MV-4-11 (cell line): ENCODE measurements around the gene RPN1.

Experiments
- DNase-seq: peaks from one replicate; lab custom pipeline; 2025; lab: John Stamatoyannopoulos, UW

Gene RPN1

DNA sequence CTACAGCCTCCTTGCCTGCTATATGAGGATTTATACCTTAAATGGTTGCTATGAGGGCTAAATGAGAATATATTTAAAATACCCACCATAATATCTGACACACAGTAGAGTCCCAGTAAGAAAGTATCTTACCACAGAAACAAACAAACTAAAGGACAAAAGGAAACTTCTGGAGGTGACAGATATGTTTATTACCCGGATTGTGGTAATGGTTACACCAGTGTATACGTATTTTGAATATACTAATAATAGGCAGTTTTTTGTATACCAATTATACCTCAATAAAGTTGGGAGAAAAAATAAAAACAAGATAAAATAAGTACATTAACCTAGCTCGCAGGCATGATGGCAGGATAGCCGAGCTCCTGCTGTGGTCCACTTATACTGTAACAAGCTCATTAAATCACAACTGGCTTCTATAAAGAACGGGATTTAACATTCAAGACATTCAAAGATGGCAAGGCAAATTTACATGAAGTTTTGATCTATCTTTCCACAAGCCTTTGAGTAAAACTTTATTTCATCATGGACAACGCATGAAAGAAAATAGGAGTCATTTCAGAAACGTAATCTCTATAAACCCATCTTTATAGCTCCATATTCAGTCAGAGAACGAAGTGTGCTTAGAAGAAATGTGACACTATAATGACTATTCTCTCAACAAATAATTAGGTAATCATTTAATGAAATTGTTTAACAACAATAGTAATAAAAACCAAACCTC, 1.5 kb downstream of the RPN1 start:
- no peak for DNase-seq

DNA sequence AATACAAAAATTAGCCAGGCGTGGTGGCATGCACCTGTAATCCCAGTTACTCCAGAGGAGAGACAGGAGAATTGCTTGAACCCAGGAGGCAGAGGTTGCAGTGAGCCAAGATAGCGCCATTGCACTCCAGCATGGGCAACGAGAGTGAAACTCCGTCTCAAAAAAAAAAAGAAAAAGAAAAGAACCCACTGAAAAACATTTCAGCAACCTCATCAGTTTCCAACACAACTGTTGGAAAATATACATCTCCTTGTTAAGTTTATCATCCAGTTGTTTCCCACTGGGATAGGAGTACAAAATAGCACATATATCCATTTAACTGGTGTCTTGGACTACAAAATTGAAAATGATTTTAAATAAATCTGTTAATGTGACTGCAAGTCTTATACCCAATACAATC, 2.2 kb downstream of the RPN1 start:
- no peak for DNase-seq

DNA sequence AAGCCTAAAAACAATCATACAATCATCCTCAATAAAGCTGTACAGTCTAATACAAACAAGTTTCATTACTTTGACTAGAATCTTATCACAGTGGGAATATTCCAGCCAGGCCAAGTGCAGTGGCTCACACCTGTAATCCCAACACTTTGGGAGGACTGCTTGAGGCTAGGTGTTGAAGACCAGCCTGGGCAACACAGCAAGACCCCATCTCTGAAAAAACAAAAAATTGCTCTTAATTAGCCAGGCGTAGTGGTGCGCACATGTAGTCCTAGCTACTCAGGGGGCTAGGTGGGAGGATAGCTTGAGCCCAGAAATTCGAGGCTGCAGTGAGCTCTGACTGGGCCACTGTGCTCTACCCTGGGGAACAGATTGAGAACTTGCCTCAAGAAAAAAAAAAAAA, 3.3 kb downstream of the RPN1 start:
- no peak for DNase-seq

DNA sequence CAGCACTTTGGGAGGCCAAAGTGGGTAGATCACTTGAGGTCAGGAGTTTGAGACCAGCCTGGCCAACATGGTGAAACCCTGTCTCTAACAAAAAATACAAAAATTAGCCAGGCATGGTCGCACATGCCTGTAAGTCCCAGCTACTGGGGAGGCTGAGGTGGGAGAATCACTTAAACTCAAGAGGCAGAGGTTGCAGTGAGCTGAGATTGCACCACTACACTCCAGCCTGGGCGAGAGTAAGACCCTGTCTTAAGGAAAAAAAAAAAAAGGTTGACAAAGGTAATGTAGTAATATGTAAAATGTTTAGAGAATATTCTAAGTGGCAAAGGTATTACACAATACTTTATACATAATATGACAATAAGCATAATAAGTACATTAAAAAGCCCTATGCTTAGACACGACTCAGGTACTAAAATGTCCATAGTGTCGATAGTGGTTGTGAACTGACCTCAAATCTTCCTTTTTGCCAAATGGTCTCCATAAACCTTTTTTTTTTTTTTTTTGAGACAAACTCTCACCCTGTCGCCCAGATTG, 16.5 kb downstream of the RPN1 start:
- no peak for DNase-seq

DNA sequence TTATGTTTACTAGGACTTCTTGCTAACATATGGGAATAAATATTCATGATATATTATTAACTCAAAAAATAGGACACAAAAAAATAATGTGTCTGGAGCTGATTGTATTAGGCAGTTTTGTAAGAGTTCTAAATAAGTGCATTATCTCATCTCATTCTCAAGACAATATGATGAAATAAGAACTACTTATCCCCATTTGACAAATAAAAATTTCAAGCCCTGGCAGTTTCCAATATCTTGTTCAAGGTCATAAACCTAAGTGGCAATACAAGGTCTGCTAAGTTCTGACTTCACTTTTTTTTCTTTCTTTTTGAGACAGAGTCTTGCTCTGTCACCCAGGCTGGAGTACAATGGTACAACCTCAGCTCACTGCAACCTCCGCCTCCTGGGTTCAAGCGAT, 18.3 kb downstream of the RPN1 start:
- DNase-seq = no peak

DNA sequence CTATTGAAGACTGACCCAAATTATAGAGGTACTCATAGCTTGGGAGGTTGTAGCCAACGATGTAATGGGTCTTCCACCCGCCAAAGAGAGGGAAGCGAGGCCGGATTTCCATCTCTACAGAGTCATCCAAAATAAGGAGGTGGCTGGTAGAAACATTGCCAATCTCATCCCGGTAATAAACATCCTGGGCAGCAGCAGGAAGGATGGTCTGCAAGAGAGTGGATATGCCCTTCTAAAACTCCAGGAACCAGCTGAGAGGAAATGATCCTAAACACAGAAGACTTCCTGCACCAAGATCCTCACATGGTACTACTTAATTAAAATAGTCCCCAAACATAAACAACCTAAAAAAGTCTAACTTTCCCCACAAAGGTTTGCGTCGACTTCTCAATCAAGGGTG, 20.7 kb downstream of the RPN1 start:
- no peak for DNase-seq

DNA sequence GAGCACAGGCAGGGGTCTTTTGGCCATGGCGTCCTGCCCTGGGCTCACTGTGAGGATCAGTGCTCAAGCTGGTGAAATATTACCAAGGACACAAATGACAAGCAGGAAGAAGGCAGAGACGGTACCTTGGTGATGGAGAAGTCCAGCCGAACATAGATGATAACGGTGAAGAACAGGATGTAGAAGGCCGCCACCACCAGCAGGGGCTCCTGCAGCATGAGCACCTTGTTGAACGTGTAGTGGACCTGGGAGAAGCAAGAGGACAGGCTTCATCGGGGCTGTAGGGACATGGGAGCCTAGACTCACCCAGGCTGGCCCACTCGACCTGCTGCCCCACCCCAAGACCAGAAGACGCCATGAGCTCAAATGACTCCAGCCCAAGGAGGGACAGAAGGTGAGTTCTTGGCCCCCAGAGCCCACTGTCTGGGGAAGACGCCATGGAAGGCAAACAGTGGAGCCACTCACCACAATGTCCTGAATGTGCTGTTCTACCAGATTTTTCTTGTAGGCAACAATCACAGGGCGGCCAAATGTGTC, 25.1 kb downstream of the RPN1 start:
- DNase-seq = no peak

DNA sequence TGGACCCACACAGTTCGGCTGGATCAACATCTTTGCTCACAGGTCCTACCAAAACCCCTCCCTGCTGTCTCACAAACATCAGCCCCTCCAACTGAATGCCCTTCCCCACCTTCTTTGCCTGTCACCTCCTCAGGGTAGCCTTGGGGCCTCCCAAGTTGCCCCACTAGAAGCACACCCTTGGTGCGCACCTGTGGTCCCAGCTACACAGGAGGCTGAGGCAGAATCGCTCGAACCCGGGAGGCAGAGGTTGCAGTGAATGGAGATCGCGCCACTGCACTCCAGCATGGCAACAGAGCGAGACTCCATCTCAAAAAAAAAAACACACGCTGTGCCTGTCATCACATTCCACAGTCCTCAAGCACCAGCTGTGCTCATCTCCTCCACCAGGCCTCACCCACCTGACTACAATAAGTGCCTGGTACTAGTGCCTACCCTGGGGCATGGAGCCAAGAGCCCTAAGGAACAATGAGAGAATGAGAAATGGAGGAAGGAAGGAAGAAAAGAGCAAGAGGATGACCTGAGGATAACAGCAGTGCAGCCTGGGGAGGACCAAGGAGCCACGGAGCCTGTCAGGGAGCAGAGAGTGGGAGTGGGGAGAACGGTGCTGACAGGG, 26.0 kb downstream of the RPN1 start:
- DNase-seq = no peak

DNA sequence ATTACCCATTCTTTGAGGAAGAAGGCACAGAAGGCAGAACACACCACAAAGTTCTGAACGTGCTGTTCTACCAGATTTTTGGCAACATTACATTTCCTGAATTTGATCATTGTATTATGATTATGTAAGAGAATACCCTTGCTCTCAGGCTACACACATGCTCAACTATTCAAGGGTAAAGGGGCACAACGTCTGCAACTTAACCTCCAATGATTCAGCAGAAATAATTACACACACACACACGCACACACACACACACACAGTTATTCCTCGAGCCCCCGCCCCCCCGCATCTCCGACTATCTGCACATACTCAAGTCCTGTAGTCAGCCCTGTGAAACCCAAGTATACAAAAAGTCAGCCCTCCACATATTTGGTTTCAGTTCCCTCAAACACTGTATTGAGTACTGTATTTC, 26.8 kb downstream of the RPN1 start:
- DNase-seq = peak; percentile 83

DNA sequence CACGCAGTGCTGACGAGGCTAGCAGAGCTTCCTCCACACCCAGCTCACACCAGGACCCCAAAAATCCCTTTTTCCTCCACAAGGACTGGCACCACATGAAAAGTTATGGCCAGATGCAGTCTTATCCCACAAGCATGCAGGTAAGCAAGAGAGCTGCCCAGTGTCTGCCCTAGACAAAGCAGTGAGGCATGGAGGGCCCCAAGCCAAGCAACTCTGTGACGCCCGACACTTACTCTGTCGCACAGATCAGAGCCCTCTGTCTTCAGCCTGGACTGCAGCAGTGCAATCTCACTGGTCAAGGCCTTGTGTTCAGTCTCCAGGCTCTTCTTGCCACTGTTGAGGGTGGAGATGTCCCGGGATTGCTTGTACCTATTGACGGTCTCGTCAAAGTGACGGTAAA, 28.7 kb downstream of the RPN1 start:
- DNase-seq = no peak

DNA sequence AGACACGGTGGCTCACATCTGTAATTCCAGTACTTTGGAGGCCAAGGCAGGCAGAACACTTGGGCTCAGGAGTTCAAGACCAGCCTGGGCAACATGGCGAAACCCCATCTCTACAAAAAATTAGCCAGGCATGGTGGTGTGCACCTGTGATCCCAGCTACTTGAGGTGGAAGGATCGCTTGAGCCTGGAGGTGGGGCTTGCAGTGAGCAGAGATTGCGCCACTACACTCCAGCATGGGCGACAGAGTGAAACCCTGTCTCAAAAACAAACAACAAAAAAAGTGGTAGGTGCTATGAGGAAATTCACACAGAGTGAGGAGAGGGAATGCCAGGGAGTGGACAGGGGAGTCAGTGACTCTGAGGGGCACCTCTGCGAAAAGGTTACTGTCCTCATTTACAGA, 29.4 kb downstream of the RPN1 start:
- DNase-seq = no peak

DNA sequence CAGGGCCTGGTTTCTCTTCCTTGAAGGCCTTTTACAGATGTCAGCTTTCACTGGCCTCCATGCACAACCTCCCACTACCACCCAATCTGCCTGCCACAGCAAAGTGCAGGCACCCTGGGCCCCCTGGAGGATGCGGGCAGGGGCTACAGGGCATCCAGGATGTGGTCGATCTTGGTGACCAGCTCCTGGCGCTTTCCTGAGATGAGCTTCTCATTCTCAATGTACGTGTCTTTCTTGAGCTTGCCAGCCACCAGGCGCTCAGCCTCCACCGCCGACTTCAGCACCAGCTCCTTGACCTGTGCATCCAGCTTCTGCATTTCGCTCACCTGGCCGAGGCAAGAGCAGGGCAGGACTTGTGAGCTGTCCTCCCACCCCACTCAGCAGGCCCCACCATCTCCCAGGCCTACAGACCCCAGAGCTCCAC, 30.3 kb downstream of the RPN1 start:
- DNase-seq = peak; percentile 69

DNA sequence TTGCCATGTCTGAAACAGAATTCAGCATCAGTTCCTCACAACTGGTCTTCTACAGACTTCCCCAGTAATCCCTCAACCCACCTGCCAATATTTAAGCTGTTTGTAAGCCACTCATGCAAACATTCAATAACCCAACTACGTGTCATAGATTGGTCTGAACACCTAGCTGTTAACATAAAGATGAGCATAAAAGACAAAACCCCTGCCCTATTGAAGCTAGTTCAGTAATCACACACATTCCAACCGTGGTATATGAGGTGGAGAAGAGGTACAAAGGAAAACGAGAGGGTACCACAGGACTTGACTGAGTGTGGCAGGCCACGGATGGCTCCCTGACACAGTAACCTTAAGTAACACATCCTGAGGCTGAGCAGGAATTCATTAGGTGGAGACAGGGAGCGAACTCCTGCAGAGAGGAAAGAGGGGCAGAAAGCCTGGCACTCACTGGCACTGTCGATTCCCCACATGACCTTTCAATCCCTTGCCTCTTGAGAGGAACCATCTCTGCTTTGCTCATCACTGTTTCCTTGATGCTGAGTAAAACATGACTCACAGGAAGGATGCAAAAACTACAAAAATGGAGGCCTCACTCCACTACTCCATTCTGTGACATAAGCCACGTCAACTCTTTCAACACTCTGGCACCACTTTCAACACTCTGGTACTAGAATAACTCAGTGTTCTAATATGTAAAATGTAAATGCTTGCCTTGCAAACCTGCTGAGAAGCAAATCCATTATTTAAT, 31.3 kb downstream of the RPN1 start:
- peak; percentile 86 for DNase-seq

DNA sequence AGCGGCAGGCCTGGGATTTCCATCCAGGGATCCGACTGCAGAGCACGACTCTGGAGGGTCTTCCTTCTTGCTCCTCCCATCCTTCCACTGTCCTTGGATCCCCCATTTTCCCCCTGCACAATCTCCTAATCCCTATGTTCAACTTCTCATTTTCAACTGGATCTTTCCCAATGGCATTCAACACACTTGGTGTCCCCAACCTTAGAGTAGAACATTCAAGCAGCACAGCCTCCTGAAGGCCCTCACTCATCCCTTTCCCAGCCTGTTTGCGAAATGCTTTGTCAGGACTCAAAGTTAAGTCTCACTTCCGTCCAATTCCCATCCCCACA, 32.3 kb downstream of the RPN1 start:
- peak; percentile 44 for DNase-seq

DNA sequence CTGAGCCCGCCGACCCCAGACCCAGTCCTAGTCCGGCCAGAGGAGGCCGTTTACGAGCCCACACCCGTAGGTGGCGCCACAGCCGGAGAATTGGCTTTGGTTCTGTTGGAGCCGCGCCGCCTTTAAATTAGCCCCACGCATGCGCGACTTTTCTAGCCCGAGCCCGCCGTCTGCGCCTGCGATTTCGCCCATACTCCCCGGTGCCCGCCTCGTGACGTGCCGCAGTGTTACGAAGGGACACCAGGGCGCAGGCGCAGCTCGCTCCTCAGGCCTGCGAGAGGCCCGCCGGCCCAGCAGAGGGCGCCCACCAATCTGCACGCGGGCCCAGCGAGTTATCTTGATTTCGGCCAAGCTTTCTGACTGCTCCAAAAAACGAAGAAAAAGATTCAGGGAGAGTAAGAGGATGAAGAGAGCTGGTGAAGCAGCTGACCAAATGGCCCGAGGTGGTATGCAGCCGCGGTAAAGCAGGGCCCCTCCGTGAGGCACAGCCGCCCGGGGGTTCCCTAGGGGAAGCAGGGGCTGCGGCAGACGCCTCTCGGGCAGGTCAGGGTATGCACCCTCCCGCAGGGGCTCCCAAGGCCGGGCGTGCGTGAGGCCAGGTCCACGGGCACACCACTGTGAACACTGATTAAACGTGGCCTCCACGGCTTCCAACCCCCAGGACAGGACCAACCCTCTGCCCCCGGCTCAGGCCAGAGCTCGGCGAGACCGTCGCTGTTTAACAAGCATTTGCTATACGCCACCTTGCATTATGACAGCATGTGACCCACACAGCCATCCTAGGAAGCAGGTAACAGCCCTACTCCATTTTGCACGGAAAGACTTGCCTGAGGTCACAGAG, 32.8 kb downstream of the RPN1 start:
- DNase-seq = peak; percentile 95

DNA sequence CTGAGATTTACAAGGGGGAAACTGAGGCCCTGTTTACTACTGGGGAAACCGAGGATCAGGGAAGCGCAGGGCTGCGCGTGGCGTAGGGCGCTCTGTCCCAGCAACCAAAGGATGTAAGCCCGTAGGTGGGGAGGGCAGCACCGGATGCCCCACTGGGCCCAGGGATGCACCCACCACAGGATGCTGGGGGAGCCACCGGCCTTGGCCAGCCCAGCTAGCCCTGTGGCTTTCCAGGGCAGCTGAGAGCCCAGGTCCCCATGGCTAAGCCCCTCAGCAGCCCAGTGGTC, 33.4 kb downstream of the RPN1 start:
- DNase-seq = no peak

DNA sequence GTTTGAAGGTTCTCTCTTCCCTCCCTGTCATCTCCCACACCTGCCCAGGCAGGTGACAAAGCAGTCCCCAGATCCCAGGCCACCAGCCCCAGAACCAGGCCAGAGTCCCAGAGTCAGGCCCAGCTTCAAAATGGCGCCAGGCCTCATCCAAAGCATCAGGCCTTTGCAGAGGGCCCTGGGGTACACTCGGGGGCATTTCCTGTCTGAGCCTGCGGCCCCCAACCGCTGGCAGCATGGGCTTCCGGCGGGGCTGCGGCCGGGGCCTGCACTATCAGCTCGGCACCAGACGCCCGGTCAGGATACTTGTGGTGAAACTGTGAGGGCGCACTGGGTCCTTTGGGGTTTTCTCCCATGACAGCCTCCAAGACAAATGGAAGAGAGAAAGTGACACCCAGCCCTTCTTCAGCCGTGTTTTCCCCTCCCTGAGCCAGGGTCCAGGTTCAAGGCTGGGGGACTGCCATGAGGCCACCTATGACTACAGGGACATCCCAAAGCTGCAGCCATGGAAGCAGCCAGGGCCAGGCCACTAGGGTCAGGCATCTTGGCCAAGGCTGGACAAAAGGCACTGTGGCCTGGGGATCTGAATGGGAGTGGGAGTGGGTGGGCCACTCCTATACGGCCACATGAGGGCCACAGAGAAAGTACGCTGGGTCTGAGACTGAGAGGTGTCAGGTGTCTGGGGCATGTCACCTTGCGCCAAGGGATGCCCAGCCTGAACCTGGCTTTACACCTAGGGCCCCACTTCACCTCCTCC, 33.9 kb downstream of the RPN1 start:
- no peak for DNase-seq

DNA sequence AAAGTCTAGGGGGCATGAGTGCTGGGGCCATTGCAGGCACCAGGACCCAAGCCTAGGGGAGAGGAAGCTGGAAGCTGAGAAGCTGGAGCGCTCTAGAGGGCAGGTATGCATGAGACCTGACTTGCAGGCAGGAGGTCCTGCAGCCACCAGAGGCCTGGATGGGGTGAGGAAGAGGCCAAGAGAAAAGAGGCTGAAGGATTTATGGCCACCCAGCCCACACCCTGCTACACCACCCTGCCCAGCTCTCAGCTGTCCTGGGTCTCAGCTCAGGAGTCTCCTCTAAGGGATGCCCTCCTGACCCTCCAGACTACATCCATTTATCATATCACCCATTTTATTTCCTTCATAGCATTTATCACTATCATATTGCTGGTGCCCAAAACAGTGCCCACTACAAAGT, 36.5 kb downstream of the RPN1 start:
- no peak for DNase-seq

DNA sequence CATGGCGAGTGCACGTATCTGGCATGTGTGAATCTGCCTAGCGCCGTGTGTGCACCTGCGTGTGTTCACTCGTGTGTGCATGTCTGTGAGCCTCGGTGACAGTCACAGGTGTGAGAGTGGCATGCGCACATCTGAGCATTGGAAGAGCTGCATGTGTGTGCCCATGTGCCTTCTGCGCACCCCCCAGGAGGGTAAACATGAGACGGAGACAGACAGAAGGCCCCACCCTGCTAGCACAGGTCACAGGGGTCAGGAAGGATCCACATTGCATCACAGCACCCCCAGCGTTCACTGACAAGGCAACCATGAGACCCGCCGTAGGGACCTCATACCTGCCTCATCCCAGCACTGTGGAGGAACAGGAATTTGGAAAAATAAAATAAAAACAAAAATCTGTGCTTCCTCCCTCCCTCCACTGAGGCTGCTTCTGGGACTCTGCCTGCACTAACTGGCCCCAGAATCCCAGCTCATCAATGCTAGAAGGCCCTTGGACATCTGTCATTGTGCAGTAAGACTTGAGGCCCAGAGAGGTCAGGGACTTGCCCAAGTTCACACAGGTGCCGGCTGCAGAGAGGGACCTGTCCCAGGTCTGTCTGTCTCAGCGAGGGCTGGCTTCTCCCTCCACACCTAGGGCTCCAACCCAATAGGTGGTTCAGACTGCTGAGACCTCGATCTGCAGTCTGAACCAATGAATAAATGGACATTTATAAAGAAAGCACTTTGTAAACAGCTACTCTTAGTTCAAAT, 37.4 kb downstream of the RPN1 start:
- DNase-seq = no peak

DNA sequence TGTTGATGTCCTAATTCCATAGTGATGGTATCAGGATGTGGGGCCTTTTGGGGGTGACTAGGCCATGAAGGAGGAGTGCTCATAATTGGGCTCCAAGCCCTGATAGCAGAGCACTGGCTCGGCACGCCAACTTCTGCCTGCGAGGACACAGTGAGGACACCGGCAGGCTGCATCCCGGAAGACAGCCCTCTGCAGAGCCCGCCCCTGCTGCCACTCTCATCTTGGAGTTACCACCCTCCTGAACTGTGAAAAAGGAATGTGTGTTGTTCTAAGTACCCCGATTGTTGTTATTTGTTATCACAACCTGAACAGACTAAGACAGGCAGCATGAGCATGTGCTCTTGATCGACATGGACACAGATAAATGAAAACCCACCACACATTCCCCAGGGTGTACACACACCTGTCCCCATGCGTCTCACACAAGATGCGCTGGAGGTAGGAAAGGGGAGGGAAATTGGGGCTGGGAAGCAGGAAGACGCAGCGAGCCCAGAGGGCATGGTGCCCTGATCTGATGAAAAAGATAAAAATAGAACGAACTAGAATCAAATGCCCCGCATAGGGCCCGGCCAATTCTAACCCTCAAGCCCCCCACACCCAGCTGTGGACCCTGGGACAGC, 40.1 kb downstream of the RPN1 start:
- no peak for DNase-seq
